GM12878 (cell line): ENCODE results near the gene CORO7. TPM values are rescaled to one million over a fixed set of nuclear protein-coding genes. Genes with fewer than 3 reads are reported as not detected.

Experiments used
- ATAC-seq: fragments of 200-7000 bp; cut with Tn5 transposase; 3 replicates; pipeline ENCODE4 v1.9.1; 2020; ENCODE audit warnings: mild to moderate bottlenecking, moderate library complexity
- BruUV-seq: library from RNA; stranded (reverse); fragments of 400-500 nt; replicated peaks from 2 replicates; lab custom pipeline; 2021; lab: Mats Ljungman, UMichigan
- CTCF ChIA-PET: fragments of 300-600 bp; sonication (Branson Sonifier 250); formaldehyde crosslinking; extraction: SDS; loops from one replicate; lab custom pipeline; 2021; ENCODE audit warnings: inconsistent platforms; lab: Yijun Ruan, JAX
- POLR2A ChIA-PET: fragments of 350-600 bp; formaldehyde crosslinking; extraction: SDS; loops from one replicate; lab custom pipeline; 2021; ENCODE audit warnings: inconsistent platforms; lab: Charles Lee
- RAD21 ChIA-PET: fragments of 300-600 bp; sonication (Branson Sonifier 250); formaldehyde crosslinking; loops from one replicate; lab custom pipeline; 2023; ENCODE audit warnings: antibody characterized with exemption; ENCODE audit not compliant: unreplicated experiment; lab: Charles Lee
- SMC1A ChIA-PET: fragments of 300-600 bp; sonication (Branson Sonifier 250); formaldehyde crosslinking; loops from one replicate; lab custom pipeline; 2023; ENCODE audit not compliant: unreplicated experiment, uncharacterized antibody; lab: Charles Lee
- DNase-seq: peaks from one replicate; pipeline ENCODE4 v3.0.0-alpha.2; 2011; ENCODE audit warnings: low read depth, low spot score
- FAIRE-seq: peaks from 3 replicates; lab custom pipeline; 2011; peaks lifted over from hg19 to GRCh38; lab: Jason Lieb, UNC
- H2AFZ ChIP-seq: 2 replicates; pipeline ENCODE4 v1.6.0; 2011; ENCODE audit warnings: low read depth, low read length, control low read depth; ENCODE audit not compliant: control insufficient read depth
- H3K27ac ChIP-seq: 2 replicates; pipeline ENCODE4 v1.5.1; 2011; ENCODE audit warnings: control low read depth; ENCODE audit not compliant: control insufficient read depth, insufficient read depth
- H3K27me3 ChIP-seq, 2 experiments: replicated peaks in 1 of 2; 2 replicates each; pipeline versions ENCODE4 v1.6.0 to v1.6.1; 2011; ENCODE audit warnings: low read length in 1 of 2; ENCODE audit not compliant: control insufficient read depth in 2 of 2, insufficient read depth in 2 of 2
- H3K36me3 ChIP-seq, 2 experiments: 2 replicates each; pipeline ENCODE4 v1.5.1; 2011; ENCODE audit warnings: low read length in 1 of 2; ENCODE audit not compliant: control insufficient read depth in 2 of 2, insufficient read depth in 2 of 2
- H3K4me1 ChIP-seq: 2 replicates; pipeline ENCODE4 v1.6.1; 2011; ENCODE audit warnings: mild to moderate bottlenecking, low read length, moderate library complexity, mixed read lengths; ENCODE audit not compliant: control insufficient read depth, insufficient read depth
- H3K4me2 ChIP-seq: 2 replicates; pipeline ENCODE4 v1.6.0; 2011; ENCODE audit warnings: control low read depth; ENCODE audit not compliant: control insufficient read depth, insufficient read depth
- H3K4me3 ChIP-seq: fragments of 200-600 bp; sonication (generic); 2 replicates; pipeline ENCODE4 v1.5.1; 2016
- H3K79me2 ChIP-seq: 2 replicates; pipeline ENCODE4 v1.6.0; 2011; ENCODE audit warnings: low read length; ENCODE audit not compliant: control insufficient read depth, insufficient read depth
- H3K9ac ChIP-seq: 2 replicates; pipeline ENCODE4 v1.8.0; 2011; ENCODE audit warnings: low read length, control low read depth, mixed read lengths; ENCODE audit not compliant: control insufficient read depth, insufficient read depth
- H3K9me3 ChIP-seq: replicated peaks from 3 replicates; pipeline ENCODE4 v1.5.1; 2011; ENCODE audit warnings: mild to moderate bottlenecking, low read length; ENCODE audit not compliant: control insufficient read depth, insufficient read depth
- H4K20me1 ChIP-seq: 2 replicates; pipeline ENCODE4 v1.6.0; 2011; ENCODE audit not compliant: control insufficient read depth, insufficient read depth
- NBN ChIP-seq: fragments of 450-650 bp; IDR thresholded peaks from 2 replicates; pipeline ENCODE4 v1.6.1; 2016
- STAT1 ChIP-seq: fragments of 450-650 bp; conservative IDR thresholded peaks from 2 replicates; pipeline ENCODE4 v1.6.1; 2014; ENCODE audit warnings: antibody characterized with exemption, mild to moderate bottlenecking
- WGBS: methylation state at CpG from one replicate; pipeline ENCODE4 v1.1.6; 2016; ENCODE audit warnings: low lambda C conversion rate; ENCODE audit not compliant: insufficient replicate concordance, insufficient coverage; ENCODE audit errors: missing lambda C conversion rate; 5-methylcytosine and 5-hydroxymethylcytosine counted together
- in situ Hi-C: fragments of 300-500 bp; cut with MboI; formaldehyde crosslinking; loops from 9 replicates; pipeline ENCODE4 v1.14.3; 2018; ENCODE audit warnings: mixed read lengths
- intact Hi-C: fragments of 100-400 bp; cut with micrococcal nuclease; formaldehyde crosslinking; loops from one replicate; pipeline ENCODE4 v1.14.2; 2022; ENCODE audit not compliant: unreplicated experiment
- polyA plus RNA-seq, 11 experiments: library from polyadenylated mRNA; depleted of rRNA in 4 of 11; unstranded in 6 of 11; stranded (reverse) in 5 of 11; fragments of >200 nt; fragmentation: Nextera tagmentation in 4 of 11; fragmentation: Illumina TruSeq in 1 of 11; extraction: Ambion mirVana in 4 of 11; extraction: Trizol in 1 of 11; gene quantifications; 1 replicate in 1 of 11; 2 replicates in 10 of 11; pipeline versions ENCODE4 v1.2.1 to v1.2.3, GENCODE V29; 2011 to 2016; ENCODE audit warnings: inconsistent platforms in 2 of 11, missing spikeins in 2 of 11, low read depth in 1 of 11
- total RNA-seq, 4 experiments: library from RNA; depleted of rRNA in 3 of 4; stranded (reverse); fragments of >200 nt in 3 of 4; fragmentation: Illumina TruSeq in 1 of 4; extraction: Trizol in 1 of 4; gene quantifications; 2 replicates each; pipeline versions ENCODE4 v1.2.1 to v1.2.3, GENCODE V29; 2013 to 2021
- TF ChIP-seq, protein P1 (sequence below): fragments of 450-650 bp; formaldehyde crosslinking; IDR thresholded peaks from 2 replicates; pipeline ENCODE4 v1.4.0; 2022; ENCODE audit warnings: mild to moderate bottlenecking, moderate library complexity

The CORO7 gene
- total and polyA plus RNA-seq, 10 of the 15 experiments (the other 5 are each of a cell fraction or from before 2014, with no cell fraction given), result 0.64 to 89.2 (median 43.7) TPM

DNA sequence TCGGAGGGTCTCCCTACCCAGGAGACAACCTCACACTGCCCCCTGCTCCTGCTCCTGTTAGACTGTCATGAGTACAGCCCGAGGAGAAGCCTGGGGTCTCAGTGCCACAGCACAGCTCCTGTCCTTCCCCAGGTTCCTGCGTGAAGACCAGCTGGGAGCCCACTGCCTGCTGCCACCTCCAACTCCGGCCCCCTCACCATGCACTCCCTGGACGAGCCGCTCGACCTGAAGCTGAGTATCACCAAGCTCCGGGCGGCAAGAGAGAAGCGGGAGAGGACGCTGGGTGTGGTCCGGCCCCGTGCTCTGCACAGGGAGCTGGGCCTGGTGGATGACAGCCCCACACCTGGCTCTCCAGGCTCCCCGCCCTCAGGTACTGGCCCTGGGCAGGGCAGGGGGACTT lies 84.3 kb downstream of the CORO7 start:
- no peak overlapping the region for H3K27ac ChIP-seq
- ATAC-seq (no peak), DNase-seq (no peak), FAIRE-seq (no peak)
- ChIA-PET POLR2A (interaction anchor here (0.6 to 1.4 kb wide), 3 partner anchors 34 to 46 kb away, joined by 3 to 10 read pairs (median 6); no protein-coding TSS in a partner anchor), CTCF (interaction anchor here (0.6 to 12.1 kb wide), 14 partner anchors 9 to 392 kb away, joined by 3 to 145 read pairs (median 5); partner anchors contain the start of gene TFAP4), RAD21 (interaction anchor here (1.0 to 3.2 kb wide), 5 partner anchors 18 to 79 kb away, joined by 3 to 21 read pairs (median 5); no protein-coding TSS in a partner anchor), SMC1A (interaction anchor here (0.6 to 1.0 kb wide), 4 partner anchors 22 to 219 kb away, joined by 3 read pairs; no protein-coding TSS in a partner anchor)
- in situ Hi-C loops (loop anchor here (5.0 kb wide), 1 partner anchor 45 kb away; no protein-coding TSS in a partner anchor), intact Hi-C loops (loop anchor here (10.0 kb wide), 1 partner anchor 127 kb away; no protein-coding TSS in a partner anchor)
- H3K4me2 ChIP-seq, result no peak overlapping the region
- H3K9ac ChIP-seq, result no peak overlapping the region
- 47% methylated on average over 14 of the region's 14 CpGs for WGBS
- H3K79me2 ChIP-seq, result no peaks in the 10 kb centered on the region
- TF ChIP-seq NBN, result no peak
- no peak for TF ChIP-seq STAT1
- TF ChIP-seq, protein P1, sequence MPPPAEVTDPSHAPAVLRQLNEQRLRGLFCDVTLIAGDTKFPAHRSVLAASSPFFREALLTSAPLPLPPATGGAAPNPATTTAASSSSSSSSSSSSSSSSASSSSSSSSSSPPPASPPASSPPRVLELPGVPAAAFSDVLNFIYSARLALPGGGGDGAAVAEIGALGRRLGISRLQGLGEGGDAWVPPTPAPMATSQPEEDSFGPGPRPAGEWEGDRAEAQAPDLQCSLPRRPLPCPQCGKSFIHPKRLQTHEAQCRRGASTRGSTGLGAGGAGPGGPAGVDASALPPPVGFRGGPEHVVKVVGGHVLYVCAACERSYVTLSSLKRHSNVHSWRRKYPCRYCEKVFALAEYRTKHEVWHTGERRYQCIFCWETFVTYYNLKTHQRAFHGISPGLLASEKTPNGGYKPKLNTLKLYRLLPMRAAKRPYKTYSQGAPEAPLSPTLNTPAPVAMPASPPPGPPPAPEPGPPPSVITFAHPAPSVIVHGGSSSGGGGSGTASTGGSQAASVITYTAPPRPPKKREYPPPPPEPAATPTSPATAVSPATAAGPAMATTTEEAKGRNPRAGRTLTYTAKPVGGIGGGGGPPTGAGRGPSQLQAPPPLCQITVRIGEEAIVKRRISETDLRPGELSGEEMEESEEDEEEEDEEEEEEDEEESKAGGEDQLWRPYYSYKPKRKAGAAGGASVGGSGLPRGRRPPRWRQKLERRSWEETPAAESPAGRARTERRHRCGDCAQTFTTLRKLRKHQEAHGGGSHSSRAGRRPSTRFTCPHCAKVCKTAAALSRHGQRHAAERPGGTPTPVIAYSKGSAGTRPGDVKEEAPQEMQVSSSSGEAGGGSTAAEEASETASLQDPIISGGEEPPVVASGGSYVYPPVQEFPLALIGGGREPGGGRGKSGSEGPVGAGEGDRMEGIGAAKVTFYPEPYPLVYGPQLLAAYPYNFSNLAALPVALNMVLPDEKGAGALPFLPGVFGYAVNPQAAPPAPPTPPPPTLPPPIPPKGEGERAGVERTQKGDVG (CRISPR knock-in tag), result no peak
- no peaks in the 10 kb centered on the region for H3K27me3 ChIP-seq
- BruUV-seq, result no TSS peak
- H3K36me3 ChIP-seq, result no peaks in the 10 kb centered on the region; a peak in 1 of 4 replicates
- H3K4me3 ChIP-seq, result no peak overlapping the region
- H2AFZ ChIP-seq, result no peak overlapping the region
- no peaks in the 10 kb centered on the region for H4K20me1 ChIP-seq
- no peaks in the 10 kb centered on the region for H3K9me3 ChIP-seq
- H3K4me1 ChIP-seq, result no peaks in the 10 kb centered on the region; the same call in 1 of the 2 replicates
